GM12875 (cell line): ENCODE measurements around the gene POLD4.

Experiments
- H3K4me3 ChIP-seq: one replicate; pipeline ENCODE4 v1.5.1; 2011; ENCODE audit warnings: low read depth, low read length, control low read depth
- TF ChIP-seq, protein P1 (sequence below): IDR thresholded peaks from 2 replicates; pipeline ENCODE4 v1.5.1; 2011; ENCODE audit warnings: low read depth, mild to moderate bottlenecking, control low read depth, inconsistent platforms, low read length, moderate library complexity, borderline replicate concordance; ENCODE audit not compliant: insufficient read depth

The POLD4 gene

DNA sequence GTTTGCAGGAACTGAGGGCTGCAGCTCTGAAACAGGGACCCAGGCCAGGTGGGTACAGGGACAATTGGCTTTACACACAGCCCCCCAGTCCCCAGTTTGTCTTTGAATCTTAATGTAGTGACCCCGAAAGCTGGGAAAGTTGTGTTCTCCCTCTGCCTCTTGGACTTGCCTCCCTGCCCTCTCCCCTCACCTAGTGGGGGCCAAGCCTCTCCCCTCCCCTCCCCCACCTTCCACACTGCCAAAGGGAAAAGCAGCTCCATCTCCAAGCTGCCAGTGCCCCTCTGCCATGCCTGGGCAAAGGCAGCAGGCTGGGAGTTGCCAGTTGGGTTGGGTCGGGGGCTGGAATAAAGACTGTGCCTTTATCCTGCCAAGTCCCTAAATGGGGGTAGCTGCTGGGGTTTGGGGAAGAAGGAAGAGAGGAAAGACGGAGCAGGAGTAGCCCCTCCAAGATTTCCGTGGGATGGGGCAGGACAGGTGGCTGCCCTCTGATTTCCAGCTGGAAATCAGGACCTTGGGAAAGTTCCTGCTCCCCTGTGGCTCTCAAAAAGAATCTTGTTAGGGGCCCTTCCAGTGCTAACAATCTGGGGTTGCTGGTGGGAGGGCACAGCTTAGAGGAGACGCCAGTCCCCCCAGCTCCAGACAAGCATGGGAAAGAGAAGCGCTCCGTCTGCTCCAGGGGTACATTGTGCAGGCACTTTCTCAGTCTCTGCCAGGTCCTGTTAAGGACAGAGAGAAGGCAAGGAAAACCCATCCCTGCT is 22.9 kb upstream of the POLD4 start:
- no peak overlapping the region for H3K4me3 ChIP-seq
- TF ChIP-seq, protein P1, sequence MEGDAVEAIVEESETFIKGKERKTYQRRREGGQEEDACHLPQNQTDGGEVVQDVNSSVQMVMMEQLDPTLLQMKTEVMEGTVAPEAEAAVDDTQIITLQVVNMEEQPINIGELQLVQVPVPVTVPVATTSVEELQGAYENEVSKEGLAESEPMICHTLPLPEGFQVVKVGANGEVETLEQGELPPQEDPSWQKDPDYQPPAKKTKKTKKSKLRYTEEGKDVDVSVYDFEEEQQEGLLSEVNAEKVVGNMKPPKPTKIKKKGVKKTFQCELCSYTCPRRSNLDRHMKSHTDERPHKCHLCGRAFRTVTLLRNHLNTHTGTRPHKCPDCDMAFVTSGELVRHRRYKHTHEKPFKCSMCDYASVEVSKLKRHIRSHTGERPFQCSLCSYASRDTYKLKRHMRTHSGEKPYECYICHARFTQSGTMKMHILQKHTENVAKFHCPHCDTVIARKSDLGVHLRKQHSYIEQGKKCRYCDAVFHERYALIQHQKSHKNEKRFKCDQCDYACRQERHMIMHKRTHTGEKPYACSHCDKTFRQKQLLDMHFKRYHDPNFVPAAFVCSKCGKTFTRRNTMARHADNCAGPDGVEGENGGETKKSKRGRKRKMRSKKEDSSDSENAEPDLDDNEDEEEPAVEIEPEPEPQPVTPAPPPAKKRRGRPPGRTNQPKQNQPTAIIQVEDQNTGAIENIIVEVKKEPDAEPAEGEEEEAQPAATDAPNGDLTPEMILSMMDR = no peak

- TF ChIP-seq, protein P1 = no peak
- H3K4me3 ChIP-seq = no peak overlapping the region
Measured at GRCh38 chr11:67375320-67376055, 22.1 kb upstream of the POLD4 start.

GRCh38 chr11:67374571-67375281 is 21.4 kb upstream of the POLD4 start:
- H3K4me3 ChIP-seq = no peak overlapping the region
- TF ChIP-seq, protein P1 = no peak

DNA sequence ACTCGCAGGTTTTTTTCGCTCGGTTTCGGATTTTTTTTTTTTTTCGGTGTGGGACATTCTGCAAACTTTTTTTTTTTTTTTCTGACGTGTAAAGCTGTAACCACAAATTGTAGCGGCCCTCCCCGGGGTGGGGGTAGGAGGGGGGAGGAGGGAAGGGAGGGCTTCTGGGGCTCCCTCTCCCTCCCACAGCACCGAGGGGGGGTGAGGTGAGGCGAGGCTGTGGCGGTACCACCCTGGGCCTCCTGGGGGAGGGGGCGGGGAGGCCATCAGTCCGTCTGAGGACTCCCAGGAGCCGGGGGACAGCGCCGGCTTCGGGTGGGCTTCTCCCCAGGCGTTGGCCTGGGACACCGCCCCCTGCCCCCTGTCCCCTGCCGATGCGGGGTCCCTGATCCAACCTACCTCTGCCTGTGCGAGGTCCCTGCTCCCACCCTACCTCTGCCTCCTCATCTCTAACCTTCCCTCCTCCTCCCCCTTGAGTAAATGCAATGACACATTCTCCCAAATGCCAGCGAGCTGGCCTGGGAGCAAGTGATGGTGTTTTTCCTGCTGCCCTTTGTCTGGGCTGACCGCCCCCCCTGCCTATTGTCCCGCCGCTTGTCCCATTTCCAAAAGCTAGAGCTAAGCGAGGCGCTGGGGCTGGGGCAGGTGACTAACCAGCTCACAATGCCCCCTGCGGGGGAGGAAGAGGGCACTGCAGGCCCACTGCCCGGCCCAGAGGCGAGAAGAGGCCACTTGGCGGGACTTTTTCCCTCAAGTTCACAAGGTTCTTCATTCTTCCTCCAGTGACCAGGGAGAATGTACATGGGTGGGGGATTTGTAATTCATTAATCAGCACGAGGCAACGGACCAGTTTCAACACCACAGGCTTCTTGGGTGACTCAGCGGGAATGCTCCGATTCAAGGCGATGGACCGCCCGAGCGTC is 20.6 kb upstream of the POLD4 start:
- TF ChIP-seq, protein P1 = peak; percentile 56
- H3K4me3 ChIP-seq = peak overlapping the region; percentile 57

- TF ChIP-seq, protein P1 = no peak
- peak within 1 kb of the TSS; percentile 57 for H3K4me3 ChIP-seq
Measured at GRCh38 chr11:67372993-67373647, 19.8 kb upstream of the POLD4 start, which contains the start of gene CLCF1. TSS of gene CLCF1 (minus strand) at chr11:67373598. CDS start at chr11:67373539, 59 bp downstream.

DNA sequence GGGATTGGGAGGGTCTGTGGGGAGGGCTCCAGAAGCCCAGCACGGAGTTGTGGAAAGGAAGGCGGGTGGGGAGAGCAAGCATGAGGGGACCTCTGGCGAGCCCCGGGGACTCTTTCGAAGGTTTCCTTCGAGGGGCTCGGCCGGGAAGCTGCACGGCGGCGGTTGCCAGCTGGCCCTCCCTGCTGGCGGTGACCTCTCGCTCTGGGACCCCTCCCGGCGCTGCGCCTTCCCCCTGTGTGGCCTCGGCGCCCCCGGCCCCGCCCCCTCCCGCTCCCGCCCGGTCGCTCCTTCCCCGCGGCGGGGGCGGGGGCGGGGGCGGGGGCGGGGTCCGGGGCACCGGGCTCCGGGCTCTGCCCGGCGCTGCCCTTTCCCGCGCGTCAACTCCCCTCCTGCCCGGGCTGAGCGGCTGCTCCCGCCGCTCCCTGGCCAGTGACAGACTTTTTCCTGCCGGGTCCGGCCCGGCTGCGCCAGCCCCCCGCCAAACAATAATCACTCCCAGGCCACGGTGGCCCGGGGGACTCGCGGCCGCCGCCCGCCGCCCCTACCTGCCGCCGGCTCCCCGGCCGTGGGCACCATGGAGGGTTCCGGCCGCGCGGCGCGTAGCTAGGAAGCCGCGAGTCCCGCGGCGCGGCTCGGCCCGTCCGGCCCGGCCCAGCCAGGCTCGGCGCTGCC is 19.1 kb upstream of the POLD4 start:
- TF ChIP-seq, protein P1 = no peak
- peak overlapping the region; percentile 57 for H3K4me3 ChIP-seq
